Brain microvascular endothelial cell (primary cell): ENCODE data around the gene SSPN.
A peak's percentile ranks its signal among the peaks of the same experiment; 100 is the strongest.

Source experiments
- DNase-seq: peaks from one replicate; pipeline ENCODE4 v3.0.0-alpha.2; 2020
- H3K27ac ChIP-seq: fragments of 250-450 bp; sonication (Bioruptor Pico); 2 replicates; pipeline ENCODE4 v1.5.1; 2020; ENCODE audit warnings: mild to moderate bottlenecking, moderate library complexity
- H3K27me3 ChIP-seq: fragments of 250-450 bp; sonication (Bioruptor Pico); replicated peaks from 2 replicates; pipeline ENCODE4 v1.5.1; 2020; ENCODE audit warnings: mild to moderate bottlenecking
- H3K36me3 ChIP-seq: fragments of 250-450 bp; sonication (Bioruptor Pico); replicated peaks from 2 replicates; pipeline ENCODE4 v1.5.1; 2020; ENCODE audit warnings: mild to moderate bottlenecking
- H3K4me3 ChIP-seq: 2 replicates; pipeline ENCODE4 v1.5.1; 2011; ENCODE audit warnings: low read depth, mild to moderate bottlenecking, control low read depth, low read length, moderate library complexity
- CTCF ChIP-seq: IDR thresholded peaks from 2 replicates; pipeline ENCODE4 v1.5.1; 2011; ENCODE audit warnings: low read depth, mild to moderate bottlenecking, moderate library complexity, low read length, control low read depth, inconsistent platforms; ENCODE audit errors: missing control alignments
- in situ Hi-C: cut with HindIII; loops from 2 replicates; pipeline ENCODE4 v1.10.0; 2017; ENCODE audit warnings: low sequenced_read_pairs, low pct_ligation_motif_present

The SSPN gene

GRCh38 chr12:26246483-26247164 is 51.3 kb downstream of the SSPN start:
- DNase-seq, result no peak
- H3K27me3 ChIP-seq, result no peaks in the 10 kb centered on the region
- no peak overlapping the region for H3K27ac ChIP-seq
- H3K4me3 ChIP-seq, result no peak overlapping the region
- no peaks in the 10 kb centered on the region for H3K36me3 ChIP-seq
- TF ChIP-seq CTCF, result no peak
- in situ Hi-C loops, result no loop called here

- no peak overlapping the region for H3K4me3 ChIP-seq
- H3K27ac ChIP-seq, result no peak overlapping the region
- DNase-seq, result no peak
- no peaks in the 10 kb centered on the region for H3K27me3 ChIP-seq
- no peaks in the 10 kb centered on the region for H3K36me3 ChIP-seq
- TF ChIP-seq CTCF, result no peak
- in situ Hi-C loops, result no loop called here
Observed at GRCh38 chr12:26247873-26248272, 52.5 kb downstream of the SSPN start.

- in situ Hi-C loops, result no loop called here
- H3K36me3 ChIP-seq, result no peaks in the 10 kb centered on the region
- H3K27ac ChIP-seq, result no peak overlapping the region
- H3K4me3 ChIP-seq, result no peak overlapping the region
- H3K27me3 ChIP-seq, result no peaks in the 10 kb centered on the region
- peak; percentile 40 for DNase-seq
- TF ChIP-seq CTCF, result no peak
Observed at GRCh38 chr12:26250801-26251200, 55.4 kb downstream of the SSPN start.

DNA sequence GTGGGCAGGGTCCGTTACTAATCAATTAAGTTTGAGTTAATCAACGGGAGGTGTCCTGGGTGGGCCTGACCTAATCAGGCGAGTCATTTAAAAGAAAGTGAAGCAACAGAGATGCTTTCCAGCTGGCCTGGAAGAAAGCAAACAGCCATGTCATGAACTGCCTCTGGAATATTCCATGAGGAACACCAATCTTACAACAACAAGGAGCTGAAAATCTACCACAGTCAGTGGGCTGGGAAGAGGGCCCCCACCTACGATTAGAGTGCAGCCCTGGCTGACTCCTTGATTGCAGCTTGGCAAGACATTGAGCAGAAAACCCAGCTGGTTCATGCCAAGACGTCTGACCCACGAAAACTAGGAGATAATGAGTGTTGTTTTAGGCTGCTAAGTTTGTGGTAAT is 56.2 kb downstream of the SSPN start:
- TF ChIP-seq CTCF, result no peak
- in situ Hi-C loops, result no loop called here
- Histone ChIP-seq H3K36me3 (no peaks in the 10 kb centered on the region), H3K27ac (no peak overlapping the region), H3K27me3 (no peaks in the 10 kb centered on the region), H3K4me3 (no peak overlapping the region)
- DNase-seq, result no peak

DNA sequence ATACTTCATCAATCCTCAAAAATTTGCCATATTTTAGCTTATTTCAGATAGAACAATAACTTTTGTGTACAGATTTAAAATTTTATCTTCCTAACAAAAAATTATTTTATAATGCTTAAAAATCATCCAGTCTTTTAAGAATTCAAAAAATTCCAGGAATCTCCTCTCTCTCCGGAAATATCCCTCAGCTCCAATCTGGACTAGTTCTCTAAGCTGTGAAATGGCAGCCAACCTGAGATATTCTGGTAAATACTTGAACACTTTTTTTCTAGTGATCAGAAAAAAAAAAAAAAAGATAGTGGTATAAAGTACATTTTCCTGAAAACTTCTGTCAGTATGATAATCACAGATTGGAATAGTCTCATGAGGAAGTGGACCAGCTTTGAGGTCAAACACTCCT is 57.6 kb downstream of the SSPN start:
- Histone ChIP-seq H3K27me3 (no peaks in the 10 kb centered on the region), H3K36me3 (no peaks in the 10 kb centered on the region), H3K27ac (no peak overlapping the region), H3K4me3 (no peak overlapping the region)
- in situ Hi-C loops, result no loop called here
- no peak for DNase-seq
- TF ChIP-seq CTCF, result no peak
